Right hindlimb (tissue), 1 donor: ENCODE results near the gene MSH4.
"Not testable (repeated sequence)": the region's sequence is repeated elsewhere in the genome, so short reads cannot be mapped to it uniquely, and the experiment has no call there.

ENCODE experiments used
- DNase-seq: peaks from one replicate; pipeline ENCODE4 v3.0.0-alpha.2; 2018

Gene MSH4

DNA sequence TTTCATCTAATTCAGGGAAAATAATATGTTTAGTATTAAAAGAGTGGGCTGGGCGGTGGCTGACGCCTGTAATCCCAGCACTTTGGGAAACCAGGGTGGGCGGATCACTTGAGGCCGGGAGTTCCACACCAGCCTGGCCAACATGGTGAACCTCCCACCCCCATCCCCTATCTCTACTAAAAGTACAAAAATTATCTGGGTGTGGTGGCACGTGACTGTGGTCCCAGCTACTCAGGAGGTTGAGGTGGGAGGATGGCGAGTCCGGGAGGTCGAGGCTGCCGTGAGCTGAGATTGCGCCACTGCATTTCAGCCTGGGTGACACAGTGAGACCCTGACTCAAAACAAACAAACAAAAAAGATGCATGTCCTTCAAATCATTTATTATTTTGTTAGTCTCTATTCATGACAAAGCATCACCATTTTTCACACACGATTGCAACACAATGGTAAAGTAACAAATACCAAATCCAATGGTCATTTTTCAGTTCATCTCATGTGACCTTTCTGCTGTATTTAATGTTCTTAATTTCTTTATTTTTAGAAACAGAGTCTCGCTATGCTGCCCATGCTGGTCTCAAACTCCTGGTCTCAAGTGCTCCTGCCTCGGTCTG, 1.0 kb downstream of the MSH4 start:
- no peak for DNase-seq

DNA sequence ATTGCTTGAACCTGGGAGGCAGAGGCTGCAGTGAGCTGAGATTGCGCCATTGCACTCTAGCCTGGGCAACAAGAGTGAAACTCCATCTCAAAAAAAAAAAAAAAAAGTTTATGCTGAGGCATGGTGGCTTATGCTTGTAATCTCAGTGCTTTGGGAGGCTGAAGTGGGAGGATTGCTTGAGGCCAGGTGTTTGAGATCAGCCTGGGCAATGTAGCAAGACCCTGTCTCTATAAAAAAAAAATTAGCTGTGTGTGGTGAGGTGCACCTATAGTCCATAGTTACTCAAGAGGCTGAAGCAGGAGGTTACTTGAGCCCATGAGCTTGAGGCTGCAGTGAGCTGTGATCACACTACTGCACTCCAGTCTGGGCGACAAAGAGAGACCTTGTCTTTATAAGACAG, 4.8 kb downstream of the MSH4 start:
- DNase-seq: not testable (repeated sequence)

DNA sequence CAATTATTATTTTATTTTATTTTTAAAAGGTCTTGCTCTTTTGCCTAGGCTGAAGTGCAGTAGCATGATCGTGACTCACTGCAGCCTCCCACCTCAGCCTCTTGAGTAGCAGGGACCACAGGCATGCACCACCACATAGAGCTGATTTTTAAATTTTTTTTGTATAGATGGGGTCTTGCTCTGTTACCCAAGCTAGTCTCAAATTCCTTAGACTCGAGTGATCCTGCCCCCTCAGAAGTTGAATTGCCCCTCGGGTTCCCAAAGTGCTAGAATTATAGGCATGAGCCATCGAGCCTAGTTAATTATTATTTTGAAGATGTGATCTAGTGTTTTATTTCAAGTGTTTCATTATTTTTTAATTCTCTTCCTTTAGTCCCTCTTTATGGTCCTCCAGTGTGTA, 12.2 kb downstream of the MSH4 start:
- no peak for DNase-seq

DNA sequence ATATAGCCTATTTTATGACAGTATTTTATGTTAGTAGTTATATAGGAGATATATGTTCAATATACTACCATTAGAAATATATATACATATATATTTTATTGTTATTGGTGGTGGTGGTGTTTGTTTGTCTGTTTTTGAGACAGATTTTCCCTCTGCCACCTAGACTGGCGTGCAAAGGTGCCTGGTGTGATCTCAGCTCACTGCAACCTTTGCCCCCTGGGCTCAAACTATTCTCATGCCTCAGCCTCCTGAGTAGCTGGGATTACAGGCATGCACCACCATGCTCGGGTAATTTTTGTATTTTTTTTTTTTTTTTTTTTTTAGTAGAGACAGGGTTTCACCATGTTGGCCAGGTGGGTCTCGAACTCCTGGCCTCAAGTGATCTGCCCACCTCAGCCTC, 13.4 kb downstream of the MSH4 start:
- not testable (repeated sequence) for DNase-seq

DNA sequence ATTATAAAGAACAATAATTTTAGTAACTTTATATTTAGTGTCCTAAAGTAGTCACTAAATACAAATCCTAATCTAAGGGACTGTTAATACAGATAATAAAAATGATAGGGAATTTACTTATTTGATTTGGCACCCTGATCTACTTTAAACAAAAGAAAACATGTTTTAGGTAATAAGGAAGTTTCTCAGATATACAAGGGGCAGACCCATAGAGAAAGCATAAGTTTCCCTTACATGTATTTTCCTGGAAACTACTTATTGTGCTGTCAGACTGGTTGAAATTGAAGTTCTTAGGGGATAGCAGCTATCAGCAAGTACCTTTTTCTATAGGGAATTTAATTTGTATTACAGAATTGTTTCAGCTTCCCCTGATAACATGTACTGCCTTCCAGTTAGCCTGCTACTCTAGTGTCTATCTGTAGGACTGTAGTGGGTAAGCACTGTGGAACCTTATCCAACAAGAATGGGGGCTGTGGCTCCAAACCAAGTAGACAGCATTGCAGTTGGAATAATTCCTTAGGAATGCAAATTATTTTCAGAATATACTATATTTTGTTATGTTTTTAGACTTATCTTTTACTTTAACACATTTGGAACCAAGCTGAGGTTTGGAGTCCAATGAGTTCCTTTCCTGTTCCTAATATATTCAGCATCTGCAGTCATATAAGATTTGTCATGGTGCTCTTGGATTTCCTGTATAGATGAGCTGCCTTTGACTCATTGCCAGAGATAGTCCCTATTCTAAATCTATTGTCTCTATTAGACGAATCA, 14.7 kb downstream of the MSH4 start:
- DNase-seq: no peak

- no peak for DNase-seq
Measured at GRCh38 chr1:75812065-75812464, 15.4 kb downstream of the MSH4 start.

GRCh38 chr1:75823596-75823995, 26.9 kb downstream of the MSH4 start:
- not testable (repeated sequence) for DNase-seq

- DNase-seq: no peak
Measured at GRCh38 chr1:75836528-75837100, 39.9 kb downstream of the MSH4 start.

DNA sequence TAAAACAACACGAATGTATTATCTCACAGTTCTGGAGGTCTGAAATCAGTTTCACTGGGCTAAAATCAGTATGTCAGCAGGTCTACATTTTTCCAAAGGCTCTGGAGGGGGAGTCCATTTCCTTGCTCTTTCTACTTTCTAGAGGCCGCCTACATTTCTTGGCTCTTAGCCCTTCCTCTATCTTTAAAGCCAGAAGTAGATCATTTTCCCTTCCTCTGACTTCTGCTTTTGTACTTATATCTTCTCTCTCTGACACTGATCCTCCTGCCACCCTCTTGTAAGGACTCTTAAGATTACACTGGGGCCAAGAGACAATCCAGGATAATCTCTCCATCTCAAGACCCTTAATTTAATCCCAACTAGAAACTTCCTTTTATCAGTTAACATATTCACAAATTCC, 41.4 kb downstream of the MSH4 start:
- no peak for DNase-seq

- no peak for DNase-seq
Measured at GRCh38 chr1:75841421-75841820, 44.7 kb downstream of the MSH4 start.

GRCh38 chr1:75845576-75845975, 48.9 kb downstream of the MSH4 start:
- DNase-seq: no peak

GRCh38 chr1:75855010-75855409, 58.3 kb downstream of the MSH4 start:
- DNase-seq: no peak

- no peak for DNase-seq
Measured at GRCh38 chr1:75855734-75856133, 59.1 kb downstream of the MSH4 start.

DNA sequence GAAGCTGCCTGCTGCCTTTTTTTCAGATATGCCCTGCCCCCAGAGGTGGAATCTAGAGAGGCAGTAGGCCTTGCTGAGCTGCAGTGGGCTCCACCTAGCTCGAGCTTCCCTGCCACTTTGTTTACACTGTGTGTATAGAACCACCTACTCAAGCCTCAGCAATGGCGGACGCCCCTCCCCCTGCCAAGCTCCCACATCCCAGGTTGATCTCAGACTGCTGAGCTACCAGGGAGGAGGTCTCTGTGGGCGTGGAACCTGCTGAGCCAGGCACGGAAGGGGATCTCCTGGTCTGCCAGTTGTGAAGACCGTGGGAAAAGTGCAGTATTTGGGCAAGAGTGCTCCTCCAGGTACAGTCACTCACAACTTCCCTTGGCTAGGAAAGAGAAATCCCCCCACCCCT, 65.1 kb downstream of the MSH4 start:
- no peak for DNase-seq

DNA sequence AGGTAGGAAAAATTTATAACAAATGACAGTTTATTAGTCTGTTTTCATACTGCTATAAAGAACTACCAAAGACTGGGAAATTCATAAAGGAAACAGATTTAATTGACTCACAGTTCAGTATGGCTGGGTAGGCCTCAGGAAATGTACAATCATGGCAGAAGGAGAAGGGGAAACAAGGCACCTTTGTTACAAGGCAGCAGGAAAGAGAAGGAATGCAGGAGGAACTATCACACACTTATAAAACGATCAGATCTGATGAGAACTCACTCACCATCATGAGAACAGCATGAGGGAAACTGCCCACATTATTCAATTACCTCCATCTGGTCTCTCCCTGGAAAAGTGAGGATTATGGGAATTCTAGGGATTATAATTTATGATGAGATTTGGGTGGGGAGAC, 74.3 kb downstream of the MSH4 start:
- no peak for DNase-seq

DNA sequence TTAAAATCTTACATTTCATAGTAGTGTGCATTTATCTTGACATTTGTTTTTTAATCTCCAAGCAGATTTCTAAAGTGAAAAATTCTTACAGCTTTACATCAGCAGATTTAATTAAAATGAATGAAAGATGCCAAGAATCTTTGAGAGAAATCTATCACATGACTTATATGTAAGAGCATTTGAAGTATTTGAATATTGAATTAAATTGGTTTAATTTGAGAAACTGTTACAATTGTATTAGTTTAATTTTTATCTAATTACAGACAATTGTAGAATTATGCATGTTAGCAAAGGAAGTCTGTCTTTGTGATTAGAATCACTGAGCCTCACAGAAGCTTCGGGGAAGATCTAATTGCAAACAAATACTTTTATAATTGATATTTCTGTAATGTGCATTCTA, 83.3 kb downstream of the MSH4 start:
- DNase-seq: no peak

DNA sequence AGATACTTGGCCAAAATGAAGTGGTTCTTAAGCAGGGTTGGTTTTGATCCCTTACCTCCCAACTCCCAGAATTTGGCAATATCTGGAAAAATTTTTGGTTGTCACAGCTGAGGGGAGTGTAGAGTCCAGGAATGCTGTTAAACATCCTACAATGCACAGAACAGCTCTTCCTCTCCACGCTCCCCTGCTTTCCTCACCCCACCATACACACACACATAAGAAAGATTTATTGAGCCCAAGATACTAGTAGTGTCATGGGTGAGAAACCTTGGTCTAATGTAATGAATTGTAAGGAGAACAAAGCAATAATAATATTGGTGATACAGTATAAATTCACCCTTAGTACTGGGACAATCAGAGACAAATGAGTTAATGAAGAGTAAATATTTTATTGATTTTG, 87.8 kb downstream of the MSH4 start:
- DNase-seq: no peak

- no peak for DNase-seq
Measured at GRCh38 chr1:75901371-75901770, 104.7 kb downstream of the MSH4 start.

DNA sequence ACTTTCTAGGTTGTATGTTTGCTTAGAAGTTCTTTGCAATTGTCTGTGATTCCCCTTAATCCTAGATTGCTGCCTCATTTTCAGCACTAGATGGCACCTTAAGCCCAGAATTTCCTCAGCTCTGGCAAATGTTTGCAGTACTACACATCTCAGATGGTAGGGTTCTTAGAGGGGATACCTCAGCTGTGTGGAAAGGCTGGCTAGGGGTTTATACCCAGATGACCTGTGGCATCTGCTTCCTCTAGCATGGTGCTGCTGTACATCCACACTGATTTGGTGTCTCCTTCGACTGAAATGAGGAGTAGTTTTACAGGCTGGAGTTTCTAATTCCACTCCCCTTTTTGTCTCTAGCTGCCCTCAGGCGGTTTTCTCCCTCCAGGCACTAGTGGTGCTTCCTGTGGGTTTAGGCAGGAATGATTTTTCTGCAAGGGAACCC, 112.1 kb downstream of the MSH4 start:
- peak; percentile 21 for DNase-seq

DNA sequence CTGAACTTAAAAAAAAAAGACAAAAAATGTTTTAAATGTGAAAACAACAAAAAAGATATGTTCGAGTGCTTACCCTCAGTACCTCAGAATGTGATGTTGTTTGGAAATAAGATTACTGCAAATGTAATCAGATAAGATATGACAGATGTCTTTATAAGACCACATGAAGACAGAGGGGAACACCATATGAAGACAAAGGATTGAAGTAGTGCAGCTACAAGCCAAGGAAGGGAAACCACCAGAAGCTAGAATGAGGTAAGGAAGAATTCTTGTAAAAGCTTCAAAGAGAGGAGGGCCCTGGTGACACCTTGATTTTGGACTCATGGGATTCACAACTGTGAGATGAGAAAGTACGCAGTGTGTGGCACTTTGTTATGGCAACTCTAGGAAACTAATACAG, 120.2 kb downstream of the MSH4 start:
- DNase-seq: no peak

DNA sequence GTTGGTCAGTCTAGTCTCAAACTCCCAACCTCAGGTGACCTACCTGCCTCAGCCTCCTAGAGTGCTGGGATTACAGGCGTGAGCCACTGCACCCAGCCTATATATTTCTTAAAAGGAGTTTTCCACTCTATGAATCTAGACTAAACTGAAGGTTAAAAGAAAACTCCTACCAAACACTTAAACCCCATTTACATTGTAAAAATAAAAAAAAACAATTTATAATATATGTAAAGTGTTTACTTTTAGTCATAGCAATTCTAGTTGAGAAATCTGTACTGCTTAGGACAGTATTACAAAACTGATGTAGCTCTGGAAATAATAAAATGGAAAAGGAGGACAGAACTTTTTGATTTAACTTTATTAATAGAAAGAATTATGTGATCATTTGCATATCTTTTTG, 126.0 kb downstream of the MSH4 start:
- DNase-seq: no peak

GRCh38 chr1:75932304-75932703, 135.6 kb downstream of the MSH4 start, which contains the start of gene ASB17:
TSS of gene ASB17 (minus strand) at chr1:75932404. CDS start at chr1:75932291, 113 bp downstream.
- DNase-seq: no peak

GRCh38 chr1:75937034-75937433, 140.4 kb downstream of the MSH4 start:
- DNase-seq: no peak

DNA sequence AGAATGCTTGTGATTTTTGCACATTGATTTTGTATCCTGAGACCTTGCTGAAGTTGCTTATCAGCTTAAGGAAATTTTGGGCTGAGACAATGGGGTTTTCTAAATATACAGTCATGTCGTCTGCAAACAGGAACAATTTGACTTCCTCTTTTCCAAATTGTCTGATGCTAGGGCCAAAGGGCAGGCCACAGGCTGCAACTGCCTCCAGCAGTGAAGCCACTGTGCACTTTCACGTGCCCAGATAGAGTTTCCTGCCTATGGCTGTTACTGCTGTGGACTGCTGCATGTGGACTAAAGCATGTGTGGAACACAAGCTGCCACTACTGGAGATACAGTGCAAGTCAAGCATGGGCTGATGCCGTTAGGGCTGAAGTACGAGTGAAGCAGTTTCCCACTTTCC, 146.4 kb downstream of the MSH4 start:
- DNase-seq: not testable (repeated sequence)
